Uterus (tissue), 4 donors: ENCODE results near the gene RIBC2. TPM values are rescaled to one million over a fixed set of nuclear protein-coding genes. Genes with fewer than 3 reads are reported as not detected.

Experiments used
- DNase-seq, 2 donors: peaks; one replicate each; pipeline ENCODE4 v3.0.0-alpha.2; 2019 to 2020
- H3K27ac ChIP-seq, 2 donors: fragments of 200-600 bp; sonication (generic); 1 replicate in 1 of 2; 2 replicates in 1 of 2; pipeline ENCODE4 v1.5.1; 2016 to 2018
- H3K27me3 ChIP-seq, 2 donors: fragments of 200-600 bp; sonication (generic); one replicate each; pipeline ENCODE4 v1.5.1; 2018 to 2019; ENCODE audit warnings: control low read depth in 1 of 2
- H3K36me3 ChIP-seq, 2 donors: fragments of 200-600 bp; sonication (generic); one replicate each; pipeline ENCODE4 v1.5.1; 2019; ENCODE audit warnings: control low read depth in 1 of 2
- H3K4me1 ChIP-seq, 2 donors: fragments of 200-600 bp; sonication (generic); one replicate each; pipeline ENCODE4 v1.5.1; 2018 to 2019; ENCODE audit warnings: control low read depth in 1 of 2
- H3K4me3 ChIP-seq, 2 donors: fragments of 200-600 bp; sonication (generic); 1 replicate in 1 of 2; 2 replicates in 1 of 2; pipeline ENCODE4 v1.5.1; 2018 to 2019; ENCODE audit warnings: mild to moderate bottlenecking in 1 of 2
- H3K9me3 ChIP-seq, 2 donors: fragments of 200-600 bp; sonication (generic); one replicate each; pipeline ENCODE4 v1.5.1; 2019; ENCODE audit warnings: control low read depth in 1 of 2
- POLR2A ChIP-seq, 2 donors: fragments of 450-650 bp; IDR thresholded peaks; one replicate each; pipeline ENCODE4 v1.6.1; 2016; ENCODE audit warnings: antibody characterized with exemption in 2 of 2, mild to moderate bottlenecking in 1 of 2, moderate library complexity in 1 of 2
- intact Hi-C: fragments of 100-400 bp; cut with DNase I; formaldehyde crosslinking; loops from one replicate; pipeline ENCODE4 v1.15.1; 2023; ENCODE audit warnings: low total_unique reads
- total RNA-seq, 4 donors: library from RNA; depleted of rRNA in 3 of 4; stranded (reverse); fragments of >200 nt in 3 of 4; gene quantifications; one replicate each; pipeline versions ENCODE4 v1.1.0 to v1.2.4, GENCODE V29; 2014 to 2023
- TF ChIP-seq, protein P1 (sequence below), 4 experiments: fragments of 200-600 bp in 2 of 4; fragments of 450-650 bp in 2 of 4; sonication (generic) in 2 of 4; IDR thresholded peaks; one replicate each; pipeline ENCODE4 v1.5.1; 2016 to 2019; ENCODE audit warnings: antibody characterized with exemption in 4 of 4, mild to moderate bottlenecking in 2 of 4, moderate library complexity in 1 of 4
- donor health status: DM: yes; HTN: yes; CAD: no.

The RIBC2 gene
- total RNA-seq, 4 donors from 2014 or later, result 2.4 to 3.9 TPM; not detected in 2

DNA sequence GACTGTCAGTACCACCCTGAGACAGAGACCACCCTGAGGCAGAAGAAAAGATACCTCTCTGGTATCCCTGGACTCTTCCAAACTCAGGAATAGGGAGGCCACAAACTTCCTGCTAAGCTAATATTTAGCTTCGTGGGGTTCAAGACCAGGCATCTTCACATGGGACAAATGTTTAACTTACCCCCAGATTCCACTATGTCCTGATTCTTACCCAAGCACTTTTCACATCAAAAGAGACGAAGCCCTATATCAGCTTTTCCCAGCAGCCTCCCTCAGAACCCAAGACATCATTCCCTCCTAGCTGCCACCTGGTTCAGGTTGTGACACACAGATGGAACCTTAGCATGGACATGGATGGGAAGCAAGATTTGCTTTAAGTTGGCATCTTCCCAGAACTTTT lies 32.1 kb upstream of the RIBC2 start:
- H3K9me3 ChIP-seq, result no peaks in the 10 kb centered on the region
- intact Hi-C loops, result no loop called here
- H3K27me3 ChIP-seq, result no peaks in the 10 kb centered on the region
- no peak overlapping the region for H3K27ac ChIP-seq
- no peak for DNase-seq
- no peak overlapping the region for H3K4me3 ChIP-seq
- TF ChIP-seq, protein P1, sequence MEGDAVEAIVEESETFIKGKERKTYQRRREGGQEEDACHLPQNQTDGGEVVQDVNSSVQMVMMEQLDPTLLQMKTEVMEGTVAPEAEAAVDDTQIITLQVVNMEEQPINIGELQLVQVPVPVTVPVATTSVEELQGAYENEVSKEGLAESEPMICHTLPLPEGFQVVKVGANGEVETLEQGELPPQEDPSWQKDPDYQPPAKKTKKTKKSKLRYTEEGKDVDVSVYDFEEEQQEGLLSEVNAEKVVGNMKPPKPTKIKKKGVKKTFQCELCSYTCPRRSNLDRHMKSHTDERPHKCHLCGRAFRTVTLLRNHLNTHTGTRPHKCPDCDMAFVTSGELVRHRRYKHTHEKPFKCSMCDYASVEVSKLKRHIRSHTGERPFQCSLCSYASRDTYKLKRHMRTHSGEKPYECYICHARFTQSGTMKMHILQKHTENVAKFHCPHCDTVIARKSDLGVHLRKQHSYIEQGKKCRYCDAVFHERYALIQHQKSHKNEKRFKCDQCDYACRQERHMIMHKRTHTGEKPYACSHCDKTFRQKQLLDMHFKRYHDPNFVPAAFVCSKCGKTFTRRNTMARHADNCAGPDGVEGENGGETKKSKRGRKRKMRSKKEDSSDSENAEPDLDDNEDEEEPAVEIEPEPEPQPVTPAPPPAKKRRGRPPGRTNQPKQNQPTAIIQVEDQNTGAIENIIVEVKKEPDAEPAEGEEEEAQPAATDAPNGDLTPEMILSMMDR (IDR thresholded peaks at IDR 0.05), result no peak
- TF ChIP-seq POLR2A (IDR thresholded peaks at IDR 0.05), result no peak
- H3K4me1 ChIP-seq, result no peaks in the 10 kb centered on the region
- H3K36me3 ChIP-seq, result no peaks in the 10 kb centered on the region

DNA sequence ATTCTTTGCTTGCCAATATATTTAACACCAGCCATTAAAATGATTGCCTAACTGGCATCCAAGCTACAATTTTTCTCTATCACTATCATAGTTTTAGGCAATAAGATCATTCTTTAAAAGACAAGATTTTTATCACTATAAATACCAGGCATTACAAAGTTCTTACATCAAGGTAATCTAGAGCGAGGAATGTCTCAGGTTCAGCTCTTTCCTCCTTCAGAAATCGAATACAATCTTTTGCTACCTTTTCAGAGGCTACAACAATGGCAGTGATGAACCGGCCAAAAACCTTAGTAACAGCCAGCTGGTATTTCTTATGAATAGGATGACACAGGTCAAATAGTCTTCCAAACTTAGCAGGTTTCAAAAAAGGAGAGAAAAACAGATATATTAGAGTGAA lies 23.9 kb upstream of the RIBC2 start:
- Histone ChIP-seq H3K9me3 (no peaks in the 10 kb centered on the region), H3K27ac (no peak overlapping the region), H3K4me1 (no peaks in the 10 kb centered on the region), H3K36me3 (no peaks in the 10 kb centered on the region), H3K27me3 (no peaks in the 10 kb centered on the region), H3K4me3 (no peak overlapping the region)
- intact Hi-C loops, result no loop called here
- DNase-seq, result no peak
- no peak for TF ChIP-seq POLR2A (IDR thresholded peaks at IDR 0.05)
- TF ChIP-seq, protein P1 (IDR thresholded peaks at IDR 0.05), result no peak

DNA sequence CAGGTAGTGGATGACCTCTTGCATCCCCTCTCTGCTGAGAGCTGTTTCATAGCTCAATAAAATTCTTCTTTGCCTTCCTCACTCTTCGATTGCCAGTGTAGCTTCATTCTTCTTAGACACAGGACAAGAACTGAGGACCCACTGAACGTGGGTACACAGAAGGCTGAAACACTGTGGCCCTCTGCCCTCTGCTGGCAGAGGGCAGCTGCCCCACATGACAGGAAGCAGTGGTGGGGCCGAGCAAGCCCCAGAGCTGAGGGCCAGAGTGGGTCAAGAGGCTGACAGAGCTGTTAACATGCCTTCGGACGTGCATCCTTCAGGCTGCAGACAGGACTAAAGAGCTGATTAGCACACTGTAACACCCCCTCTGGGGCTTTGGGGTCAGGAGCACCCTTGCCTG lies 15.7 kb upstream of the RIBC2 start:
- Histone ChIP-seq H3K9me3 (no peaks in the 10 kb centered on the region), H3K4me3 (no peak overlapping the region), H3K4me1 (no peaks in the 10 kb centered on the region), H3K27me3 (no peaks in the 10 kb centered on the region), H3K36me3 (no peaks in the 10 kb centered on the region), H3K27ac (no peak overlapping the region)
- intact Hi-C loops, result no loop called here
- DNase-seq, result no peak
- TF ChIP-seq, protein P1 (IDR thresholded peaks at IDR 0.05), result no peak

DNA sequence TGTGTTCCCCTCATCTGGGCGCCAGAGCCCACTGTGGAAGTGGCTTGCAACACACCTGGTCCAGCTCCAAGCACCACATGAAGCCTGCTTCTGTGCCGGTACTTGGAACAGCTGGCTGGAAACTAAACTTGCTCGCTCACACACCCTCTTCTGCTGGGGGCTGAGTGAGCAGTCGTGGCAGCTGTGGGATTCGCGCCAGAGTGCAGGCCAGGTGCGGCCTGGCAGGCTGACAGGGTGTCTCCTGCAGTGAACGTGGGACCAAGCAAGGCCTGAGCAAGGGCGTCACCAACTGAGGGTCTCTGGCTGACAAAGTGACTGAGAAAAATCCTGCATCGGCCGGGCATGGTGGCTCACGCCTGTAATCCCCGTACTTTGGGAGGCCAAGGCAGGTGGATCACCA lies 15.3 kb upstream of the RIBC2 start:
- intact Hi-C loops, result no loop called here
- Histone ChIP-seq H3K27me3 (no peaks in the 10 kb centered on the region), H3K27ac (no peak overlapping the region), H3K4me1 (no peaks in the 10 kb centered on the region), H3K4me3 (no peak overlapping the region), H3K36me3 (no peaks in the 10 kb centered on the region), H3K9me3 (no peaks in the 10 kb centered on the region)
- TF ChIP-seq POLR2A (IDR thresholded peaks at IDR 0.05), result no peak
- TF ChIP-seq, protein P1 (IDR thresholded peaks at IDR 0.05), result no peak
- no peak for DNase-seq

DNA sequence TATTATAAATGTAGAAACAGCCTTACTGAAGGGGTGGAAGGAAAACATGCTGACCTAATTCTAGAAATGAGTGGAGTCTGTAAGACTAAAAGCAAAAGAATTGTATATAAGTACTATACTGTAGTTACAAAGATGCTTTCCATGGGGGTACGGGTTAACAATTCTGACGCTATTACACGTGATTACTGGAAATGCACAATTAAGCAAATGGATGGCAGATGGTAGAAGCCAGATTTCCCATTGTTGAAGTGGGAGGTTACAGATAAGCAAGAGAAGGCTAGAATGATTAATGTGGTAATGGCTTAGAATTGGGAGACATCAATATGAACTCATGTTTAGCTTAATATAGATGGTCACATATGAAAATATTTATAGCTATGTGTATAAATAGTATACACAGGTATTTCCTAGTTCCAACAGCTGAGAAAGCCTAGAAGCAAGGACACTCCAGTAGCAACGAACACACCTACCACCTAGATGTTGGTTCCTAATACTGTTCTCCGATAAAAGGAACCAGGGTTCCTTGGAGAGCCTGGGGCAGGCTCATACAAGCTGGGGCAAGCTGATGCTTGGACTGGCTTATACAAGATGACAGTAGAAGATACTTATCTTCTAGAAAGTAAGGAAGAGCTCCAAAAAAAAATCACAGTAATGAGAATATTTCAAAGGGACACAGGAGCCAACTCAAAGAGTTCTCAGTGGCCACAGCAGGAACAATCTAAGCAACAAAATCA lies 13.6 kb upstream of the RIBC2 start:
- Histone ChIP-seq H3K4me1 (no peaks in the 10 kb centered on the region), H3K27ac (no peak overlapping the region), H3K9me3 (no peaks in the 10 kb centered on the region), H3K27me3 (no peaks in the 10 kb centered on the region), H3K36me3 (no peaks in the 10 kb centered on the region), H3K4me3 (no peak overlapping the region)
- no peak for TF ChIP-seq POLR2A (IDR thresholded peaks at IDR 0.05)
- TF ChIP-seq, protein P1 (IDR thresholded peaks at IDR 0.05), result no peak
- intact Hi-C loops, result no loop called here
- no peak for DNase-seq
